Vagina (tissue), 2 donors: ENCODE measurements around the gene HRH4.

Source experiments
- CTCF ChIP-seq, 3 experiments: fragments of 450-650 bp in 2 of 3; fragments of 200-600 bp in 1 of 3; sonication (generic) in 1 of 3; IDR thresholded peaks; one replicate each; pipeline ENCODE4 v1.5.1; 2017 to 2019; ENCODE audit warnings: antibody characterized with exemption in 3 of 3, mild to moderate bottlenecking in 2 of 3, moderate library complexity in 2 of 3
- POLR2A ChIP-seq, 2 donors: fragments of 450-650 bp; IDR thresholded peaks; one replicate each; pipeline ENCODE4 v1.6.1; 2017; ENCODE audit warnings: antibody characterized with exemption in 2 of 2, mild to moderate bottlenecking in 2 of 2, moderate library complexity in 2 of 2
- POLR2AphosphoS5 ChIP-seq, 2 donors: sonication (generic); formaldehyde crosslinking; IDR thresholded peaks; one replicate each; pipeline ENCODE4 v1.9.0; 2017; ENCODE audit warnings: antibody characterized with exemption in 2 of 2, mild to moderate bottlenecking in 2 of 2, low read depth in 1 of 2; ENCODE audit not compliant: insufficient read depth in 1 of 2

- TF ChIP-seq CTCF (IDR thresholded peaks at IDR 0.05): no peak
- TF ChIP-seq POLR2A (IDR thresholded peaks at IDR 0.05): no peak
- TF ChIP-seq POLR2AphosphoS5 (IDR thresholded peaks at IDR 0.05; ENCODE audit: insufficient read depth in 1 of 2, low read depth in 1 of 2): no peak
Observed at GRCh38 chr18:24475926-24476589, 15.6 kb downstream of the HRH4 start.
